WTC11 (cell line): ENCODE data around the gene IKBKE. TPM values are rescaled to one million over a fixed set of nuclear protein-coding genes. Genes with fewer than 3 reads are reported as not detected.

Source experiments
- ATAC-seq: fragments of 200-7000 bp; cut with Tn5 transposase; 2 replicates; pipeline ENCODE4 v1.10.0; 2021; ENCODE audit warnings: mild to moderate bottlenecking, moderate library complexity
- CTCF ChIA-PET: fragments of 300-600 bp; sonication (Branson Sonifier 250); formaldehyde crosslinking; loops from one replicate; lab custom pipeline; 2021; ENCODE audit warnings: antibody characterized with exemption; lab: Charles Lee
- POLR2A ChIA-PET: fragments of 350-600 bp; sonication (Branson Sonifier 250); formaldehyde crosslinking; loops from one replicate; lab custom pipeline; 2021; ENCODE audit warnings: antibody characterized with exemption; lab: Charles Lee
- DNase-seq: peaks from one replicate; pipeline ENCODE4 v3.0.0; 2021; ENCODE audit warnings: low spot score
- H3K27ac Mint-ChIP-seq: 2 replicates; pipeline ENCODE4 v1.8.0; 2021; ENCODE audit warnings: mixed read lengths
- H3K27me3 Mint-ChIP-seq: 2 replicates; pipeline ENCODE4 v1.8.0; 2021; ENCODE audit warnings: low read depth, mild to moderate bottlenecking, moderate library complexity, mixed read lengths
- H3K36me3 Mint-ChIP-seq: 2 replicates; pipeline ENCODE4 v1.8.0; 2021; ENCODE audit warnings: mixed read lengths
- H3K4me1 Mint-ChIP-seq: 2 replicates; pipeline ENCODE4 v1.8.0; 2022; ENCODE audit warnings: mixed read lengths
- H3K4me3 Mint-ChIP-seq: 2 replicates; pipeline ENCODE4 v1.8.0; 2021; ENCODE audit warnings: mild to moderate bottlenecking, moderate library complexity, mixed read lengths
- H3K9me3 Mint-ChIP-seq: 2 replicates; pipeline ENCODE4 v1.8.0; 2021; ENCODE audit warnings: mixed read lengths
- AR ChIP-seq: fragments of 250-450 bp; sonication (Bioruptor Pico); IDR thresholded peaks from 2 replicates; pipeline ENCODE4 v1.9.0; 2021; ENCODE audit warnings: mild to moderate bottlenecking
- CREB1 ChIP-seq: sonication (generic); formaldehyde crosslinking; IDR thresholded peaks from 2 replicates; pipeline ENCODE4 v1.8.0; 2023; ENCODE audit warnings: mild to moderate bottlenecking, missing genetic modification reagents
- ELF4 ChIP-seq: sonication (generic); formaldehyde crosslinking; IDR thresholded peaks from 2 replicates; pipeline ENCODE4 v1.8.1; 2022; ENCODE audit warnings: low read depth, mild to moderate bottlenecking, moderate library complexity, missing genetic modification reagents
- FOXJ3 ChIP-seq: sonication (generic); formaldehyde crosslinking; IDR thresholded peaks from 2 replicates; pipeline ENCODE4 v1.9.0; 2021; ENCODE audit warnings: missing genetic modification reagents, mild to moderate bottlenecking, borderline replicate concordance
- FOXK1 ChIP-seq: sonication (generic); formaldehyde crosslinking; IDR thresholded peaks from 2 replicates; pipeline ENCODE4 v1.8.0; 2022; ENCODE audit warnings: mild to moderate bottlenecking, moderate library complexity, missing genetic modification reagents
- HMGXB4 ChIP-seq: sonication (generic); formaldehyde crosslinking; IDR thresholded peaks from 2 replicates; pipeline ENCODE4 v1.8.1; 2023; ENCODE audit warnings: mild to moderate bottlenecking, moderate library complexity, missing genetic modification reagents
- IRF1 ChIP-seq: sonication (generic); formaldehyde crosslinking; IDR thresholded peaks from 2 replicates; pipeline ENCODE4 v1.8.0; 2023; ENCODE audit warnings: missing genetic modification reagents
- JAZF1 ChIP-seq: fragments of 250-450 bp; sonication (Bioruptor Pico); IDR thresholded peaks from 2 replicates; pipeline ENCODE4 v1.9.0; 2021; ENCODE audit warnings: moderate library complexity, mild to moderate bottlenecking, inconsistent platforms
- JUN ChIP-seq: sonication (generic); formaldehyde crosslinking; IDR thresholded peaks from 2 replicates; pipeline ENCODE4 v1.8.0; 2023; ENCODE audit warnings: mild to moderate bottlenecking, missing genetic modification reagents
- MXD4 ChIP-seq: fragments of 250-450 bp; sonication (Bioruptor Pico); IDR thresholded peaks from 2 replicates; pipeline ENCODE4 v1.8.0; 2021; ENCODE audit warnings: mild to moderate bottlenecking, moderate library complexity, borderline replicate concordance
- NFATC4 ChIP-seq: fragments of 250-450 bp; sonication (Bioruptor Pico); IDR thresholded peaks from 2 replicates; pipeline ENCODE4 v1.9.0; 2021; ENCODE audit warnings: mild to moderate bottlenecking
- STAT6 ChIP-seq: sonication (generic); formaldehyde crosslinking; conservative IDR thresholded peaks from 2 replicates; pipeline ENCODE4 v1.8.1; 2023; ENCODE audit warnings: mild to moderate bottlenecking, low read depth, missing genetic modification reagents, moderate library complexity
- TCF7 ChIP-seq: sonication (generic); formaldehyde crosslinking; IDR thresholded peaks from 2 replicates; pipeline ENCODE4 v1.8.0; 2022; ENCODE audit warnings: mild to moderate bottlenecking, low read depth, missing genetic modification reagents, moderate library complexity
- TEAD4 ChIP-seq: sonication (generic); formaldehyde crosslinking; IDR thresholded peaks from 2 replicates; pipeline ENCODE4 v1.8.0; 2022; ENCODE audit warnings: mild to moderate bottlenecking, missing genetic modification reagents
- ZNF532 ChIP-seq: fragments of 250-450 bp; sonication (Bioruptor Pico); IDR thresholded peaks from 2 replicates; pipeline ENCODE4 v1.9.0; 2021; ENCODE audit warnings: mild to moderate bottlenecking, borderline replicate concordance
- total RNA-seq: library from RNA; stranded (reverse); gene quantifications from 3 replicates; pipeline ENCODE4 v1.2.3, GENCODE V29; 2021

The IKBKE gene
- total RNA-seq, 1 experiment from 2014 or later: 8.1 TPM

GRCh38 chr1:206438554-206438953 lies 31.7 kb upstream of the IKBKE start:
- no peaks in the 10 kb centered on the region for H3K27me3 Mint-ChIP-seq
- ATAC-seq (no peak), DNase-seq (no peak)
- no peaks in the 10 kb centered on the region for H3K9me3 Mint-ChIP-seq
- ChIA-PET CTCF (interaction anchor here (1.2 kb wide), 2 partner anchors 31 to 68 kb away, joined by 3 to 5 read pairs; no protein-coding TSS in a partner anchor), POLR2A (no interaction called here)
- no peak overlapping the region for H3K4me3 Mint-ChIP-seq
- TF ChIP-seq TCF7 (CRISPR knock-in tag): no peak
- TF ChIP-seq MXD4: no peak
- TF ChIP-seq CREB1 (CRISPR knock-in tag): no peak
- no peak for TF ChIP-seq ELF4 (CRISPR knock-in tag)
- no peak for TF ChIP-seq ZNF532 (CRISPR knock-in tag)
- TF ChIP-seq JAZF1 (CRISPR knock-in tag): no peak
- TF ChIP-seq TEAD4 (CRISPR knock-in tag): no peak
- no peak for TF ChIP-seq AR (CRISPR knock-in tag)
- no peak for TF ChIP-seq IRF1 (CRISPR knock-in tag)
- no peak for TF ChIP-seq NFATC4 (CRISPR knock-in tag)
- no peak for TF ChIP-seq STAT6 (CRISPR knock-in tag)
- no peak for TF ChIP-seq FOXJ3 (CRISPR knock-in tag)
- no peak for TF ChIP-seq HMGXB4 (CRISPR knock-in tag)
- TF ChIP-seq JUN (CRISPR knock-in tag): no peak
- no peak for TF ChIP-seq FOXK1 (CRISPR knock-in tag)
- H3K36me3 Mint-ChIP-seq: peaks cover 40% of the 10 kb centered on the region
- no peak overlapping the region for H3K27ac Mint-ChIP-seq
- no peaks in the 10 kb centered on the region for H3K4me1 Mint-ChIP-seq
